Measurements from ENCODE around the gene AQP12A. TPM values are rescaled to one million over a fixed set of nuclear protein-coding genes. Genes with fewer than 3 reads are reported as not detected.
A peak's percentile ranks its signal among the peaks of the same experiment; 100 is the strongest.
"Not testable (repeated sequence)": the region's sequence is repeated elsewhere in the genome, so short reads cannot be mapped to it uniquely, and the experiment has no call there.

Gene AQP12A
- total RNA-seq, 1 experiment from 2014 or later, result not detected

DNA sequence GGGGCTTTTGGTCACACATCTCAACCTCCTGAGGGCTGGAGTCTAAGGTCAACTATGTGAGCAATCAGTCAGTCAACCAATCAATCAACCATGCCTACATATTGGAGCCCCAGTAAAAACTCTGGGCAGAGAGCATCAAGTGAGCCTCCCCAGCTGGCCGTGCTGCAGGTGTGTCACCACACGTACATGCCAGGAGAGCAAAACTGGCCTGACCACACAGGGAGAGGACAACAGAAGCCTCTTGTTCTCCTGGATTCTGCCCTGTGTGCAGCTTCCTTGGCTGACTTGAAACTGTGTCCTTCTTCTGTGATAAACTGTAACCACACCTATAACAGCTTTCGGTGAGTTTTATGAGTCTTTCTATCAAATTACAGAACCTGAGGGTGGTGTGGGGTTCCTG is 40.5 kb upstream of the AQP12A start:
- in situ Hi-C loops (cut with HindIII; ENCODE audit: low pct_unique_long_range_greater_than_20kb, low sequenced_read_pairs), result no loop called here
- DNase-seq (ENCODE audit: low read depth, low spot score), result no peak

DNA sequence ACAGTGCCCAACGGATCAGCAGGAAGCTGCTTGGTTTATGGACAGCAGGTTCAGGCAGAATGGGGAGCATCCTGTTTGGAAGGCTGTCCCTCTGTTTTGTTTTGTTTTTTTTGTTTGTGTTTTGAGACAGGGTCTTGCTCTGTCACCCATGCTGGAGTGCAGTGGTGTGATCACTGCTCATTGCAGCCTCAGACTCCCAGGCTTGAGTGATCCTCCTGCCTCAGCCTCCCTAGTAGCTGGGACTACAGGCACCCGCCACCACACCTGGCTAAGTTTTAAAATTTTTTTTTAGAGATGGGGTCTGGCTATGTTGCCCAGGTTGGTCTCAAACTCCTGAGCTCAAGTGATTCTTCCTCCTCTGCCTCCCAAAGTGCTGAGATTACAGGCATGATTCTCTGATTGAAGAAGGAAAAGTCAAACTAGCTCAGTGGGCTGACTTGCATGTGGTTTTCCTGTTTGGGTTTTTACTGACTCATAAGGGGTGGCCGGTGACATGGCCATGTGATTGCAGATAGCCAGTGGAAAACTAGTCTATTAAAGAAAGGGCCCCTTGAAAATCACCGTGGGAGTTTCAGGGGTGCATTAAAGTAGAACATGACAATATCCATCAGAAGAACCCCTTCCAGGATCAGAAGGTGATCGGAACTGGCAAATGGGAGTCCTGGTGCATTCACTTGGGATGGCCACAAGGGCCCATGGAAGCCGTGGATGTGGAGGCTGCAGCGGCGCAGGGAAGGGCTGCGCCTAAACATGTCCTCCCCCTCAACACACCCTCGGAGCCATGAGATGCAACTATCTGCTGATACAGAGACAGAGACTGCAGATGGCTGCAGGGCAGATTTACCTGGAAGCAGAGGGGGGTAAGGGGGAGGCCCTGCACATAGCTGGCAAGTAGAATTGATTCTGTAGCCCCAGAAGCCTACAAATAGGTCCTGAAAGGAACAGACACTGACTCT is 35.5 kb upstream of the AQP12A start:
- DNase-seq (ENCODE audit: low read depth, low spot score), result no peak
- in situ Hi-C loops (cut with HindIII; ENCODE audit: low pct_unique_long_range_greater_than_20kb, low sequenced_read_pairs), result no loop called here

DNA sequence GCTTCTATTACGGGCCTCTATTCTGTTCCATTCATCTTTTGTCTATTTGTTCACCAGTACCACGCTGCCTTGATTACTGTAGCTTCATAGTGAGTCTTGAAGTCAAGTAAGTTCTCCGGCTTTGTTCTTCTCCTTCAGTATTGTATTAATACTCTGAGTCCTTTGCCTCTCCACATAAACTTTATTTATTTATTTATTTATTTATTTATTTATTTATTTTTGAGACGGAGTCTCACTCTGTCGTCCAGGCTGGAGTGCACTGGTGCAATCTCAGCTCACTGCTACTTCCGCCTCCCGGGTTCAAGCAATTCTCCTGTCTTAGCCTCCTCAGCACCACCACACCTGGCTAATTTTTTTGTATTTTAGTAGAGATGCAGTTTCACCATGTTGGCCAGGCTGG is 31.8 kb upstream of the AQP12A start:
- in situ Hi-C loops (cut with HindIII; ENCODE audit: low pct_unique_long_range_greater_than_20kb, low sequenced_read_pairs); DNase-seq (ENCODE audit: low read depth, low spot score): not testable (repeated sequence)

DNA sequence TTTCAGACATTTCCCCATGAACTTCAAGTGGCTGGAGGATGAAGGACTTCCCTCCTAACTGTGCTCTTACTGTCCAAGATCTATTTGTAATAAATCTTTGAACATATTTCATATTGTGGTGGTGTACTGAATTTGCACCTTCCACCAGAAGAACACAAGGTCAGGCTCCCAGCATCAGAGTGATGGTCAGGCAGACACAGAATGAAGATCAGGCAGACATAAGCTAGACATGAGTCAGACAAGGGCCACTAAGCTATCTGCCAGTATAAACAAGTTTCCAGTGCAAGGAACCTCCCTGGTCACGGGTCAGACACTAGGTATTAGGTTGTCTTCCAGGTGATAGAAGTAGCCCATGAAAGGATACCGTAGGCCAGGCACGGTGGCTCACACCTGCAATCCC is 29.0 kb upstream of the AQP12A start:
- in situ Hi-C loops (cut with HindIII; ENCODE audit: low pct_unique_long_range_greater_than_20kb, low sequenced_read_pairs), result no loop called here
- DNase-seq (ENCODE audit: low read depth, low spot score), result no peak

DNA sequence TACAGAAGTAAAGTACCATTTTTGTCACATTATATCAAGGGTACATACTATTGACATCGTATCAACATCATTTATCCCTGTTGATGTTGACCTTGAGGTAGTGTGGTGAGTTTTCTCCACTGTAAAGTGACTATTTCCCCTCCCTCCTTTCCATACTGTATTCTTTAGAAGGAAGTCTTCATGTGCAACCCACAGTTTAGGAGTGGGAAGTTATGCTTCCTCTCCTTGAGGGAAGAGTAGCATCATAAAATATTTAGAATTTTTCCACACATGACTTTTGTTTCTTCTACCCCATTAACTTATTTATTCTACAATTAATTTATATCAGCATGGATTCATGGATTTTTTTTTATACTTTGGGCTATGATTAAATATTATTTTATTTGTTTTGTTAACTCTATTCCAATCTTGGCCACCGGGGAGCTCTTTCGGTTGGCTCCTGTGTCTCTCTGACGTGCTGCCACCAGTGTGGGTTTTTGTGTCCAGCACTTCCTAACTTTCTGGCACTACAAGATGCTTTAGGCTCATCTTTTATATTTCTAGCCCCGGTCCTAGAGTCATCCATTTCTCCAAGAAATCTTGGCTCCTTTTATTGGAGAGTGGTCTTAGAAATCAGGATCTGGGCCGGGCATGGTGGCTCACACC is 28.0 kb upstream of the AQP12A start:
- DNase-seq (ENCODE audit: low read depth, low spot score), result peak; percentile 8
- in situ Hi-C loops (cut with HindIII; ENCODE audit: low pct_unique_long_range_greater_than_20kb, low sequenced_read_pairs), result no loop called here

DNA sequence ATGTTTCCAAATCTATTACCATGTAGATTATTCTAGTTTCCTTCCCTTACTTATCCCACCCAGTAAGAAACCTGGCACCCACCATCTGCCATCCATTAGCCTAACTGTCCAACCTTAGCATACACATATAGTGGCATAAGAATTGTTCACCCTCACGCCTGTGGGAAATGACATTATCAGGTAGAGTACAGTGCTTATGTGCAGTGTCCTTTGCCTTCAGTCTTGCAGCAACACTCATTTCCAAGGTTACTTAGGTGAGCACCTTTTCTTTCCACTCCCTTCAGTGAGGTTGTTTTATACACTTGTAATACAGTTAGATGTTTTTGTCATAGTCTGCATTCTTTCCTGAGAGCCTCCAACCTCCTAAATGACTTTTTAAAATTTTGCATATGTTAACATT is 27.0 kb upstream of the AQP12A start:
- in situ Hi-C loops (cut with HindIII; ENCODE audit: low pct_unique_long_range_greater_than_20kb, low sequenced_read_pairs), result no loop called here
- DNase-seq (ENCODE audit: low read depth, low spot score), result no peak

DNA sequence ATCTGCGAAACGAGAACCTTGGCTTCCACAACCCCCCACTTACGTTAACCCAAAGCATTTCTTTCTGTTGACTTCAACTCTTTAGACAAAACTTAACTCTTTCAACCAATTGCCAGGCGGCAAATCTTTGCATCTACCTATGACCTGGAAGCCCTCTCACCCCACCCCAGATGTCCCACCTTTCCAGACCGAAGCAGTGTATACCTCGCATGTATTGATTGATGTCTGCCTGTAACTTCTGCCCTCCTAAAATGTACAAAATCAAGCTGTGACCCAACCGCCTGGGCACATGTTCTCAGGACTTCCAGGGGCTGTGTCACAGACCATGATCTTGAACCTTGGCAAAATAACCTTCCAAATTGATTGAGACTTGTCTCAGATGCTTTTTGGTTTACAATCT is 21.3 kb upstream of the AQP12A start:
- no peak for DNase-seq (ENCODE audit: low read depth, low spot score)
- in situ Hi-C loops (cut with HindIII; ENCODE audit: low pct_unique_long_range_greater_than_20kb, low sequenced_read_pairs), result no loop called here

DNA sequence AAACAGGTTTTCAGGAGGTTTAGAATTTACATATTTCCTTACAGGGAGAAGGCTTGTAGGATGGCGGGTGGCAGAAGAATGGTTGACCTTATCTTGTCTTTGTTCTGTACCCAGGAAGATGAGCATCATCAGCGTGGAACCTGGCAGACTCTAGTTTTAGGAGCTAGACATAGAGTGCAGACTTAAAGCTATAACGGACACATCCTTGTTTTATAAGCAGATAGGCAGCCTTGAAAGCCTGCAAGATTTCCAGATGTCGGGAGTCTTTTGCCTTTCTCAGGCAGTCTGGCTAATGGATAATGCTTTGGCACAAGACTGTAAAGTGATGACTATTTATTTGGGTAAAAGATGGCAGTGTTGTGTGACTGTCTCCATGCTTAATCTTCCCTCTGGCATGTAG is 20.7 kb upstream of the AQP12A start:
- in situ Hi-C loops (cut with HindIII; ENCODE audit: low pct_unique_long_range_greater_than_20kb, low sequenced_read_pairs), result no loop called here
- DNase-seq (ENCODE audit: low read depth, low spot score), result no peak

DNA sequence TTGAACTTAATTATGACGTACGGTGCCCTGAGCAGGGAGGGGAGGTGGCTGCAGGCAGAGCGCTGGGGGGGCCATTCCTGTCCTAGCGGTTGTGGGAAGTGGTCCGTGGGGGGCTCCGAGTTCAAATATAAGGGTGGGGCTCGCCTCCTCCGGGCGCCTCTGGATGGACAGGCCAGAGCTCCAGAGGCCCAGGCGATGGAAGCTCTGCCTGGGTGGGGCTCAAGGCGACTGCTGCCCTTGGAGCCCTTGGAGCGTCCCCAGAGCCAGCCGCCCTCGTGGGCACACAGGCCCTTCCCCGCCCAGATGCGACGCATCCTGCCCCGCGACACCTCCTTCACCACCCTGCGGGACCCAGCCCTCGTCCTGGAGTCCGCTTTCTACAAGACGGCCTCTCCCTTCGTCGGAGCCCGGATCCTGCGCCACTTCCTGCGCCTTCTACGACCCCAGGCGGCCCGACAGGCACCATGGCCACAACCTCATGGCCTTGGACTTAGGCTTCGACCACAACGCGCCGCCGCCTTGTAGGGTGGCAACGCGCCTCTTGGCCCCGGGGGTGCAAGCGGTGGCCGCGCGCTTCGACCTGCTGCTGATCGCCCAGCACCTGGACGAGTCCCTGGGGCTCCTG is 19.5 kb upstream of the AQP12A start:
- DNase-seq (ENCODE audit: low read depth, low spot score), result no peak
- in situ Hi-C loops (cut with HindIII; ENCODE audit: low pct_unique_long_range_greater_than_20kb, low sequenced_read_pairs), result no loop called here

DNA sequence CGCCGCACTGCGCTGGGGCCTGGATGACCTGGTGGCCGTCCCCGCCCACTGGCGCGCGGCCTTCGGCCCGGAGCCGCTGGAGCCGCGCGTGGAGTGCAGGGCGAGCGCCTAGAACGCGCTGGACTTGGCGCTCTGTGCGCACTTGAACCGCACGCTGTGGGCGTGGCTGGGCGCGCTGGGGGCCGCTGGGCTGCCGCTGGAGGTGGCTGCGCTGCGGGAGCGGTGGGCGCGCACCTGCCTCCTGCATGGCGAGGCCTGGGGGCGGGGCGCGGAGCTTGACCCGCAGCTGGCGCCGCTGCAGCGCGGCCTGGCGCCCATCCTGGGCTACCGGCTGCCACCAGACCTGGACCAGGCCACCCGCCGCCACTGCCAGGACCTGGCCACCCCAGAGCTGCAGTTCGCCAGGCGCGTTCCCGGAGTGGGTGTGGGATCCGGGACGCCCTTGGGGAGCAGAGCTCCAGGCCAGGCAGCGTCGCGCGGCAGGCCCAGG is 18.9 kb upstream of the AQP12A start:
- in situ Hi-C loops (cut with HindIII; ENCODE audit: low pct_unique_long_range_greater_than_20kb, low sequenced_read_pairs), result no loop called here
- DNase-seq (ENCODE audit: low read depth, low spot score), result no peak

DNA sequence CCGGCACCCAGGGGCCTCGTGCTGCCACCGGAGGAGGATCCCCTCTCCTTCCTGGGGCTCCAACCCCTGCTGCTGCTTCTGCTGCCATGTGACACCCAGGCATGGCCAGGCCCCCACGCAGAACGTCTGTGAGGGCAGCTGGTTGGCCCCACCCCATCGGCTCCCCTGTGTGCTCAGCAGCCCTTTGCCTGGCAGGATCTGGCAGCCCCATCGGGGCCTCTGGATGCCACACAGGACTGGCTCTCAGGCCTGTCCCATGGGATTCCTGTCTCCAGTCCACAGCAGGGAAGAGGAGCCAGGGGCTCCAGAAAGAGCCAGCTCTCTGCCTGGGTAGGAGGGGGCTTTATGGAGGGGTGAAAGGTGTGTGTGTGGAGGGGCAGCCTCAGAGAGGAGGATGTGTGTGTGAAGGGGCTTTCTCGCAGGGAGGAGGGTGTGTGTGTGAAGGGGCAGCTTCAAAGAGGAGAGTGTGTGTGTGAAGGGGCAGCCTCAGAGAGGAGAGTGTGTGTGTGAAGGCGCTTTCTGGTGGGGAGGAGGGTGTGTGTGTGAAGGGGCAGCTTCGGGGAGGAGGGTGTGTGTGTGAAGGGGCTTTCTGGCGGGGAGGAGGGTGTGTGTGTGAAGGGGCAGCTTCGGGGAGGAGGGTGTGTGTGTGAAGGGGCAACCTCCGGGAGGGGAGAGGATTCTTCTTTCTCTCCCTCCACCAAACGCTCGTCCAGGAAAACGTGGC is 17.0 kb upstream of the AQP12A start:
- DNase-seq (ENCODE audit: low read depth, low spot score); in situ Hi-C loops (cut with HindIII; ENCODE audit: low pct_unique_long_range_greater_than_20kb, low sequenced_read_pairs): not testable (repeated sequence)

DNA sequence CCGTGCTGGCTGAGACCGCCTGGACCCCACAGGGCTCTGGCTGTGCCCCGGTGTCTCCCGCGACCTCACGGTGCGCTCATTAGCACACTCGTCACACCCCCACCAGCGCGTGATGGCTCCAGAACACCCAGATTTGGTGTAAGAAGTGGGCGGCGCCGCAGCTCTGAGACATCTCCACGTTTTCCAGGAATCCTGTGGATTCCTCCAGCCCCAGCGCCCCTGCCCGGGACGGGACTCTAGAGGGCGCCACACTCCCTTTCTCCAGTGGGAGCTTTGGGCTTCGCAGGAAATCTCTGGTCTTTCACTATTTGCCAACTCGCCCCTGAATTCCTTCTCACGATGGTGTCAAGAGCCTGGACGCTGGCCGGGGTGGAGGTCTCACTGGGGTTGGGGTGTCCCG is 16.3 kb upstream of the AQP12A start:
- in situ Hi-C loops (cut with HindIII; ENCODE audit: low pct_unique_long_range_greater_than_20kb, low sequenced_read_pairs); DNase-seq (ENCODE audit: low read depth, low spot score): not testable (repeated sequence)

DNA sequence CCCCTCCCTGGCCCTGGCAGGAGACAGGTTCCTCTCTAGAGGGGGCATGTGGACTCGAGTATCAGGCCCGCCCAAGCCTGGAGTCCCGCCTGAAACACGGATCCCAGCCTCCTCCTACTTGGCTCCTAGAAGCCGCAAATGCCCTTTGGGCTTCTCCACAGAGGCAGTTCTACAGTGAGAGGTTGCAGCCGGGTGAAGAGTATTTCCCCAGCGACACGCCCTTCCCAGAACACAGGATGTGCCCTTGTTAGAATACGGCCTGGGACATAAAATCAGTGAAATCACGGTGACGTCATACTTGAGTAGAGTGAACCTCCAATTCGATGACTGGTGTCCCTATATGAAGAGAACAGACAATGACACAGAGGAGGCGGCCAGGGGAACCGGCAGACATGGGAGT is 13.6 kb upstream of the AQP12A start:
- DNase-seq (ENCODE audit: low read depth, low spot score); in situ Hi-C loops (cut with HindIII; ENCODE audit: low pct_unique_long_range_greater_than_20kb, low sequenced_read_pairs): not testable (repeated sequence)

DNA sequence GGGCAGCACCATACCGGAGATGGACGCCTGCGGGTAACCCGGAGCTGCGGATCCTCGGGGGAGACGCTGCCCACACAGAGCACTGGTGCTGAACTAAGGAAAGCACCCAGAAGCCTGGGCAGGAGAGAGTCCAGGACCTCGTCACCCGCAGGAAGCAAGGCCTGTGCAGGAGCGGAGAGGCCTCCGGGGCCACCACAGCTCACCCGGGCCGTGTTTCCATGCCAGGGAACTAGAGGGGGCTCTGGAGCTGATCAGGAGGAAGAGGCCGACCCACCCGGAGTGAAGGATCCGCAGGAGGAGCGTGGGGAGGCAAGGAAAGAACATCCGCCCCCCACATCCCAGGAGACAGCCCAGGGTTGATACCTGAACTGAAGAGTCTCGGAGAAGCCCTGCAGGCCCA is 12.8 kb upstream of the AQP12A start:
- in situ Hi-C loops (cut with HindIII; ENCODE audit: low pct_unique_long_range_greater_than_20kb, low sequenced_read_pairs); DNase-seq (ENCODE audit: low read depth, low spot score): not testable (repeated sequence)

DNA sequence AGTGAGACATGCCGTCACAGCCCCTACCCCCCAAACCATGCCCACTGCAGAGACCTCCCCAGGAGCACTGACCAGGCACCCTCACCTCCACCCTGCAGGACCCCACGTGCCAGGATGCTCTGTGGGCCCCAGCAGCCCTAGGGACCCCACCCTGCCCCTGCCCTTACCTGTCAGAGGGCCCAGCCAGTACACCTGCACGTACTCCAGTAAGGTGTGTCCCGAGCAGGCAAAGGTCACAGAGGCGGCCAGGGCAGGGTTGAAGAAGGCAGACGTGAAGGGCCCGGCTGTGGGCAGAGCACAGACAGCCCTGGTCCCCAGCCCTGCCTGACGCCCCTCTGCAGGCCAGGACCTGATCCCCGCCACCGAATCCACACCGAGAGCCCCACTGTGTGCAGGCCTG is 11.5 kb upstream of the AQP12A start:
- in situ Hi-C loops (cut with HindIII; ENCODE audit: low pct_unique_long_range_greater_than_20kb, low sequenced_read_pairs); DNase-seq (ENCODE audit: low read depth, low spot score): not testable (repeated sequence)

DNA sequence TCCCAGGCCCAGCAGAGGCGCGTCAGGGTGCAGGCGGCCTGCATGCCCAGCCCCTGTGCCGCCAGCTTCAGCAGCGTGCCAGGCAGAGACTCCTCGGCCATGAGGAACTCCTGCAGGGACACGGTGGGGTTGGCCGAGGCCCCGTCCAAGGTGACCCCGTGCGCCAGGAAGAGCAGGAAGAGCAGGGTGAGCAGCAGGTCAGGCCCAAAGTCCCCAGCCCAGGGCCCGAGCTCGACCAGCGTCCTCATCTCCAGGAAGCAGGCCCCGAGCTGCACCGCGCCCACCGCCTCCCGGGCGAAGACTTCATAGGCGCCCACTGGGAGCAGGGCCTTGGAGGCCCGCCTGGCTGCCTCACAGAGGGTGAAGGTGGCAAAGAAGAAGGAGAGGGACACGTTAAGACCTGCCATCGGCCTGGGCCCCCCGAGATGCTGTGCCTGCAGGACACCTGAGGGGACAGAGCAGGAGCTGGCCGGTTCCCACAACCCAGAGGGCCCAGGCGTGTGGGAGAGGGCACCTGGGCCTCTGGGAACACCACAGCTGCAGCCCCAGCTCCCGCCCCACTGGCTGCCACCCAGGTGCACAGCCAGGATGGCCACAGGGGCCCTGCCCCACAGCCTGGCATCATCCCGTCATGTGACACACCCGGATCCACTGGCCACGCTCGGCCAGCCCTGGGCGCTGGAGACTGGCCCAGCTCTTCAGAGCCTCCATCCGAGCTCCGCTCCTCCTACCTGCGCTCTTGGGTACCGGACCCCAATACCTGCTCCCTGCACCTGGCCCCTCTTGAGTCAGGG is 9.0 kb upstream of the AQP12A start, which contains the start of gene AQP12B:
Gene AQP12B, minus strand, starts transcription at position 455 of the 794 bp plus-strand sequence. Its CDS starts 48 bp downstream, at position 407.
- DNase-seq (ENCODE audit: low read depth, low spot score); in situ Hi-C loops (cut with HindIII; ENCODE audit: low pct_unique_long_range_greater_than_20kb, low sequenced_read_pairs): not testable (repeated sequence)
